GM23248 (cell line): ENCODE data around the gene LRP2. TPM values are rescaled to one million over a fixed set of nuclear protein-coding genes. Genes with fewer than 3 reads are reported as not detected.

Experiments
- DNase-seq: peaks from one replicate; pipeline ENCODE4 v3.0.0-alpha.2; 2015
- H2AFZ ChIP-seq: fragments of 200-600 bp; sonication (generic); 2 replicates; pipeline ENCODE4 v1.6.1; 2016; ENCODE audit warnings: antibody characterized with exemption
- H3F3A ChIP-seq: fragments of 200-600 bp; sonication (generic); 2 replicates; pipeline ENCODE4 v1.6.1; 2016; ENCODE audit warnings: mild to moderate bottlenecking, antibody characterized with exemption, mixed run types; ENCODE audit not compliant: insufficient read depth
- H3K27ac ChIP-seq: fragments of 200-600 bp; sonication (generic); 2 replicates; pipeline ENCODE4 v1.5.1; 2016; ENCODE audit warnings: mild to moderate bottlenecking
- H3K27me3 ChIP-seq: fragments of 200-600 bp; sonication (generic); replicated peaks from 2 replicates; pipeline ENCODE4 v1.6.1; 2016; ENCODE audit warnings: mild to moderate bottlenecking; ENCODE audit not compliant: insufficient read depth
- H3K36me3 ChIP-seq: fragments of 200-600 bp; sonication (generic); 2 replicates; pipeline ENCODE4 v1.6.1; 2016; ENCODE audit warnings: low read depth, mild to moderate bottlenecking
- H3K4me1 ChIP-seq: fragments of 200-600 bp; sonication (generic); 2 replicates; pipeline ENCODE4 v1.6.1; 2016; ENCODE audit warnings: mild to moderate bottlenecking; ENCODE audit not compliant: insufficient read depth
- H3K4me2 ChIP-seq: fragments of 200-600 bp; sonication (generic); one replicate; pipeline ENCODE4 v1.6.1; 2016; ENCODE audit warnings: mild to moderate bottlenecking; ENCODE audit not compliant: unreplicated experiment
- H3K4me3 ChIP-seq: fragments of 200-600 bp; sonication (generic); 2 replicates; pipeline ENCODE4 v1.5.1; 2016; ENCODE audit warnings: mild to moderate bottlenecking
- H3K79me2 ChIP-seq: fragments of 200-600 bp; sonication (generic); 2 replicates; pipeline ENCODE4 v1.6.1; 2016; ENCODE audit warnings: mild to moderate bottlenecking; ENCODE audit not compliant: insufficient read depth
- H3K9ac ChIP-seq: fragments of 200-600 bp; sonication (generic); 2 replicates; pipeline ENCODE4 v1.6.1; 2016; ENCODE audit warnings: mild to moderate bottlenecking
- H3K9me2 ChIP-seq: fragments of 200-600 bp; sonication (generic); 2 replicates; pipeline ENCODE4 v1.6.1; 2016; ENCODE audit warnings: mixed run types, mild to moderate bottlenecking, moderate library complexity; ENCODE audit not compliant: insufficient read depth
- H3K9me3 ChIP-seq: fragments of 200-600 bp; sonication (generic); one replicate; pipeline ENCODE4 v1.6.1; 2017; ENCODE audit warnings: low read depth
- H4K20me1 ChIP-seq: fragments of 200-600 bp; sonication (generic); 2 replicates; pipeline ENCODE4 v1.6.0; 2016; ENCODE audit not compliant: insufficient read depth
- EZH2 ChIP-seq: fragments of 200-600 bp; sonication (generic); IDR thresholded peaks from 2 replicates; pipeline ENCODE4 v1.6.1; 2018; ENCODE audit warnings: antibody characterized with exemption, mild to moderate bottlenecking; ENCODE audit not compliant: insufficient read depth, poor library complexity, severe bottlenecking
- EZH2phosphoT487 ChIP-seq: fragments of 200-600 bp; sonication (generic); IDR thresholded peaks from 2 replicates; pipeline ENCODE4 v1.6.1; 2018; ENCODE audit warnings: antibody characterized with exemption, moderate library complexity, mild to moderate bottlenecking, low read depth; ENCODE audit not compliant: insufficient read depth
- WGBS, 2 experiments: methylation state at CpG; one replicate each; pipeline ENCODE4 v1.1.6; 2015 to 2017; ENCODE audit warnings: low lambda C conversion rate in 2 of 2, low coverage in 1 of 2; ENCODE audit errors: missing lambda C conversion rate in 2 of 2; 5-methylcytosine and 5-hydroxymethylcytosine counted together
- in situ Hi-C: fragments of 300-500 bp; cut with MboI; formaldehyde crosslinking; loops from 2 replicates; pipeline ENCODE4 v1.15.0; 2020
- polyA plus RNA-seq: library from polyadenylated mRNA; unstranded; fragments of >200 nt; fragmentation: Nextera tagmentation; extraction: Ambion mirVana; gene quantifications from 2 replicates; pipeline ENCODE4 v1.2.1, GENCODE V29; 2016
- total RNA-seq: library from RNA; depleted of rRNA; stranded (reverse); fragments of >200 nt; shearing (Covaris generic); gene quantifications from 2 replicates; pipeline ENCODE4 v1.2.3, GENCODE V29; 2014

LRP2 gene
- total and polyA plus RNA-seq, 2 experiments from 2014 or later, result not detected

DNA sequence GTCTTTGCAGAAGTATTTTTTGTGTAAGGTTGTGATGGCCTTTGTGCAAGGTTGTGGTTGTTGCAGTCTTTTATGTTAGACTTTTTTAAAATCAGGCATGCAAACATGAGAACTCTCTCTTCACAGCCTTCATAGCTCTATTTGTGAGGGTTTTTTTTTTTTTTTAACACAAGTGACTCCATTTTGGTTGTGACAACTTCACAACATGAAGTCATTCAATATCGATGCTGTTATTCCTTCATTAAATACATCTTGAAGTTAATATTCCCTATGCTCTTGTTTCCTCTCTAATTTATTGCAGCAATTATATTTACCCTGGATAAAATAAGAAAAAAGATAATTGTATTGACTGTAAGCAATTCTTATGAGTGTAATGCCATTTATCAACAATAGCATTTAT, 257.5 kb downstream of the LRP2 start:
- H2AFZ ChIP-seq, result no peak overlapping the region
- no peaks in the 10 kb centered on the region for H3K4me1 ChIP-seq
- no peaks in the 10 kb centered on the region for H3K9me2 ChIP-seq
- H3K36me3 ChIP-seq, result no peaks in the 10 kb centered on the region
- H3K27me3 ChIP-seq, result peaks cover 45% of the 10 kb centered on the region
- in situ Hi-C loops, result no loop called here
- H4K20me1 ChIP-seq, result no peaks in the 10 kb centered on the region
- WGBS, 2 experiments, result 21 to 28% methylated on average over 1 of the region's 1 CpG
- DNase-seq, result no peak
- H3K9me3 ChIP-seq, result no peaks in the 10 kb centered on the region
- no peak overlapping the region for H3K4me3 ChIP-seq
- no peaks in the 10 kb centered on the region for H3F3A ChIP-seq
- no peak overlapping the region for H3K27ac ChIP-seq
- no peak overlapping the region for H3K4me2 ChIP-seq
- no peaks in the 10 kb centered on the region for H3K79me2 ChIP-seq
- TF ChIP-seq EZH2phosphoT487 (no peak), EZH2 (no peak)
- no peak overlapping the region for H3K9ac ChIP-seq

DNA sequence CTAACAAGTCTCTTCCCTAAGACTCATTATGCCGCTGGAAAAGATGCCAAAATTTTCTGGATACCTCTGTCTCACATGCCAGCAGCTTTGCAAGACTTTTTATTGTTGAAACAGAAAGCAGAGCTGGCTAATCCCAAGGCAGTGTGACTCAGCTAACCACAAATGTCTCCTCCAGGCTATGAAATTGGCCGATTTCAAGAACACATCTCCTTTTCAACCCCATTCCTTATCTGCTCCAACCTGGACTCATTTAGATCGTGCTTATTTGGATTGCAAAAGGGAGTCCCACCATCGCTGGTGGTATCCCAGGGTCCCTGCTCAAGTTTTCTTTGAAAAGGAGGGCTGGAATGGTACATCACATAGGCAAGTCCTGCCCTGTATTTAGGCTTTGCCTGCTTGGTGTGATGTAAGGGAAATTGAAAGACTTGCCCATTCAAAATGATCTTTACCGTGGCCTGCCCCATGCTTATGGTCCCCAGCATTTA, 266.7 kb downstream of the LRP2 start:
- H3K4me2 ChIP-seq, result peak overlapping the region; percentile 21
- no peak overlapping the region for H2AFZ ChIP-seq
- no peak overlapping the region for H3K4me3 ChIP-seq
- H3K27ac ChIP-seq, result no peak overlapping the region
- peaks cover 10% of the 10 kb centered on the region; the same call in 1 of the 2 replicates for H3K4me1 ChIP-seq
- no peaks in the 10 kb centered on the region for H3K9me2 ChIP-seq
- peak; percentile 92 for DNase-seq
- H3K9me3 ChIP-seq, result no peaks in the 10 kb centered on the region
- H3K9ac ChIP-seq, result no peak overlapping the region
- in situ Hi-C loops, result no loop called here
- H3F3A ChIP-seq, result peaks cover 11% of the 10 kb centered on the region; the same call in 1 of the 2 replicates
- H3K27me3 ChIP-seq, result peaks cover 55% of the 10 kb centered on the region
- 16 to 18% methylated on average over 5 of the region's 5 CpGs for whole genome bisulfite sequencing, 2 experiments
- no peaks in the 10 kb centered on the region for H3K79me2 ChIP-seq
- H3K36me3 ChIP-seq, result no peaks in the 10 kb centered on the region
- H4K20me1 ChIP-seq, result no peaks in the 10 kb centered on the region
- TF ChIP-seq EZH2phosphoT487, result no peak
- no peak for TF ChIP-seq EZH2

DNA sequence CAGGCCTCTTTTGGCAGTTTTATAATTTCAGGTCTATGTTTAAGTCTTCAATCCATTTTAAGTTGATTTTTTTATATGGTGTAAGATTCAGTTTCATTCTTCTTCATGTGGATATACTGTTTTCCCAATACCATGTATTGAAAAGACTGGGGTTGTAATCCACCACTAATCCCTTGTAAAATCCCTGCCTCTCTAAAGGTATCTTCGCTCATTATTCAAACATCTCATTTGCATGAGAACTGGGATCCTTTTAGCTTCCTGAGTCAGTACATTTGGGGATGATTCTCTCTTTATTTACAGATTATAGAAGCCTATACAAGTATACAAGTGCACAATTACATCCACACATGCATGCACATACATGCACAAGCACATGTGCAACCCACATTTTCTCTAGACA, 267.7 kb downstream of the LRP2 start:
- WGBS, 2 experiments, result 26 to 30% methylated on average over 1 of the region's 1 CpG
- peaks cover 52% of the 10 kb centered on the region for H3K27me3 ChIP-seq
- in situ Hi-C loops, result no loop called here

DNA sequence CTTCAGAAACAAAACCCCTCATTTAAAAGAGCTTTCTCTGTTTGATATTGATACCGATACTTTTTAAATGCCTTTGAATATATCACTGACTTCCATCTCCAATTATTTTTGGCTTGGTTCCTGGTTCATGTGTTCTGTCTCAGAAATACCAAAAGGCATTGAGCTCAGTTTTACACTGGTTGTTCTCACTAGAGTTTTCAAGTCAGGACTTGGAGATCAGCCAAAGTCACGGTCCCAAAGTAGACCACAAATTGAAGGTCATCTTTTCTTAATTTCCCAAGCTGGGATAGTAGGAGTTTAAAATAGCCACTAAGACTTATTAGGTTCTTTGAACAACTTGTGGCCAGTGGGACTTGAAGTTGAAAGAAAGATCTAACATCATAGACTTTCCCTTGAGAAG, 268.8 kb downstream of the LRP2 start:
- TF ChIP-seq EZH2phosphoT487 (no peak), EZH2 (no peak)
- H3K9me3 ChIP-seq, result no peaks in the 10 kb centered on the region
- DNase-seq, result no peak
- no peaks in the 10 kb centered on the region for H4K20me1 ChIP-seq
- H3K9me2 ChIP-seq, result no peaks in the 10 kb centered on the region
- H3K27me3 ChIP-seq, result peaks cover 53% of the 10 kb centered on the region
- no peaks in the 10 kb centered on the region for H3K79me2 ChIP-seq
- H2AFZ ChIP-seq, result no peak overlapping the region
- no peaks in the 10 kb centered on the region for H3K36me3 ChIP-seq
- H3F3A ChIP-seq, result peaks cover 11% of the 10 kb centered on the region; the same call in 1 of the 2 replicates
- in situ Hi-C loops, result no loop called here
- no peak overlapping the region for H3K4me2 ChIP-seq
- WGBS, 2 experiments, result 25 to 33% methylated on average over 2 of the region's 2 CpGs
- peaks cover 10% of the 10 kb centered on the region; the same call in 1 of the 2 replicates for H3K4me1 ChIP-seq
- H3K9ac ChIP-seq, result no peak overlapping the region
- H3K4me3 ChIP-seq, result no peak overlapping the region
- H3K27ac ChIP-seq, result no peak overlapping the region

More for the DNA sequence above, 267.7 kb downstream of the LRP2 start:
- no peak overlapping the region for H3K27ac ChIP-seq
- H3K4me1 ChIP-seq, result peaks cover 10% of the 10 kb centered on the region; the same call in 1 of the 2 replicates
- H4K20me1 ChIP-seq, result no peaks in the 10 kb centered on the region
- no peaks in the 10 kb centered on the region for H3K79me2 ChIP-seq
- H3K36me3 ChIP-seq, result no peaks in the 10 kb centered on the region
- no peaks in the 10 kb centered on the region for H3K9me3 ChIP-seq
- TF ChIP-seq EZH2phosphoT487 (no peak), EZH2 (no peak)
- H3K4me2 ChIP-seq, result no peak overlapping the region
- no peak overlapping the region for H3K4me3 ChIP-seq
- peaks cover 11% of the 10 kb centered on the region; the same call in 1 of the 2 replicates for H3F3A ChIP-seq
- H2AFZ ChIP-seq, result no peak overlapping the region
- DNase-seq, result no peak
- no peaks in the 10 kb centered on the region for H3K9me2 ChIP-seq
- no peak overlapping the region for H3K9ac ChIP-seq
